ENCODE results near the gene CRYBB3.

Gene CRYBB3

GRCh38 chr22:25205847-25206246 lies 6.2 kb downstream of the CRYBB3 start:
- no peak for TF ChIP-seq EZH2phosphoT487 (IDR thresholded peaks at IDR 0.05; ENCODE audit: low read depth)
- Histone ChIP-seq H3K9me3 (ENCODE audit: insufficient read depth, low read length) (no peaks in the 10 kb centered on the region), H2AFZ (ENCODE audit: low read depth, low read length) (no peak overlapping the region)

GRCh38 chr22:25206998-25207397 lies 7.3 kb downstream of the CRYBB3 start:
- Histone ChIP-seq H3K27ac (ENCODE audit: low read length) (no peak overlapping the region), H3K4me3 (ENCODE audit: low read length) (no peak overlapping the region), H3K27me3 (ENCODE audit: low read depth, low read length) (no peaks in the 10 kb centered on the region), H4K20me1 (ENCODE audit: insufficient read depth, low read length) (no peaks in the 10 kb centered on the region), H3K9me3 (ENCODE audit: insufficient read depth, low read length) (no peaks in the 10 kb centered on the region), H3K4me2 (ENCODE audit: low read length) (no peak overlapping the region), H3K79me2 (ENCODE audit: low read length) (no peaks in the 10 kb centered on the region), H3K9ac (ENCODE audit: low read length) (no peak overlapping the region), H2AFZ (ENCODE audit: low read depth, low read length) (no peak overlapping the region), H3K36me3 (replicated peaks; ENCODE audit: low read depth, low read length) (no peaks in the 10 kb centered on the region), H3K4me1 (ENCODE audit: low read length) (no peaks in the 10 kb centered on the region)
- TF ChIP-seq CTCF (IDR thresholded peaks at IDR 0.05; ENCODE audit: low read depth, low read length) (no peak), EZH2phosphoT487 (IDR thresholded peaks at IDR 0.05; ENCODE audit: low read depth) (no peak)

More at GRCh38 chr22:25205847-25206246, 6.2 kb downstream of the CRYBB3 start:
- H3K36me3 ChIP-seq (replicated peaks; ENCODE audit: low read depth, low read length): no peaks in the 10 kb centered on the region
- no peaks in the 10 kb centered on the region for H3K79me2 ChIP-seq (ENCODE audit: low read length)
- no peak overlapping the region for H3K27ac ChIP-seq (ENCODE audit: low read length)
- no peak overlapping the region for H3K4me3 ChIP-seq (ENCODE audit: low read length)
- no peak overlapping the region for H3K9ac ChIP-seq (ENCODE audit: low read length)
- no peaks in the 10 kb centered on the region for H4K20me1 ChIP-seq (ENCODE audit: insufficient read depth, low read length)
- H3K4me2 ChIP-seq (ENCODE audit: low read length): no peak overlapping the region
- H3K4me1 ChIP-seq (ENCODE audit: low read length): no peaks in the 10 kb centered on the region
- peaks cover 2% of the 10 kb centered on the region; the same call in 1 of the 2 replicates for H3K27me3 ChIP-seq (ENCODE audit: low read depth, low read length)

- Histone ChIP-seq H2AFZ (ENCODE audit: low read depth, low read length) (no peak overlapping the region), H3K9ac (ENCODE audit: low read length) (no peak overlapping the region), H3K9me3 (ENCODE audit: insufficient read depth, low read length) (no peaks in the 10 kb centered on the region), H3K27me3 (ENCODE audit: low read depth, low read length) (peaks cover 2% of the 10 kb centered on the region; the same call in 1 of the 2 replicates), H4K20me1 (ENCODE audit: insufficient read depth, low read length) (no peaks in the 10 kb centered on the region), H3K27ac (ENCODE audit: low read length) (no peak overlapping the region), H3K4me3 (ENCODE audit: low read length) (no peak overlapping the region), H3K4me2 (ENCODE audit: low read length) (no peak overlapping the region), H3K36me3 (replicated peaks; ENCODE audit: low read depth, low read length) (no peaks in the 10 kb centered on the region), H3K4me1 (ENCODE audit: low read length) (no peaks in the 10 kb centered on the region), H3K79me2 (ENCODE audit: low read length) (no peaks in the 10 kb centered on the region)
- TF ChIP-seq CTCF (IDR thresholded peaks at IDR 0.05; ENCODE audit: low read depth, low read length) (no peak), EZH2phosphoT487 (IDR thresholded peaks at IDR 0.05; ENCODE audit: low read depth) (no peak)
Observed at GRCh38 chr22:25207553-25208157, 8.0 kb downstream of the CRYBB3 start.

GRCh38 chr22:25208328-25208727 lies 8.7 kb downstream of the CRYBB3 start:
- Histone ChIP-seq H3K27me3 (ENCODE audit: low read depth, low read length) (peaks cover 5% of the 10 kb centered on the region; the same call in 1 of the 2 replicates), H3K9me3 (ENCODE audit: insufficient read depth, low read length) (no peaks in the 10 kb centered on the region), H3K9ac (ENCODE audit: low read length) (no peak overlapping the region), H3K36me3 (replicated peaks; ENCODE audit: low read depth, low read length) (no peaks in the 10 kb centered on the region), H3K4me3 (ENCODE audit: low read length) (no peak overlapping the region), H3K4me1 (ENCODE audit: low read length) (no peaks in the 10 kb centered on the region), H3K4me2 (ENCODE audit: low read length) (no peak overlapping the region), H3K27ac (ENCODE audit: low read length) (no peak overlapping the region), H3K79me2 (ENCODE audit: low read length) (no peaks in the 10 kb centered on the region), H4K20me1 (ENCODE audit: insufficient read depth, low read length) (no peaks in the 10 kb centered on the region), H2AFZ (ENCODE audit: low read depth, low read length) (no peak overlapping the region)
- TF ChIP-seq EZH2phosphoT487 (IDR thresholded peaks at IDR 0.05; ENCODE audit: low read depth): no peak
- TF ChIP-seq CTCF (IDR thresholded peaks at IDR 0.05; ENCODE audit: low read depth, low read length): no peak

Data from OCI-LY3 (cell line).